HG02840 (cell line): ENCODE results near the gene KRT20.

Source experiments
- ATAC-seq: cut with Tn5 transposase; IDR thresholded peaks from one replicate; pipeline ENCODE4 v1.9.1; 2021; ENCODE audit warnings: mild to moderate bottlenecking, moderate library complexity, moderate number of reproducible peaks; ENCODE audit not compliant: unreplicated experiment, low FRiP score

KRT20 gene

GRCh38 chr17:40854175-40854814 is 30.7 kb downstream of the KRT20 start:
- ATAC-seq = no peak

DNA sequence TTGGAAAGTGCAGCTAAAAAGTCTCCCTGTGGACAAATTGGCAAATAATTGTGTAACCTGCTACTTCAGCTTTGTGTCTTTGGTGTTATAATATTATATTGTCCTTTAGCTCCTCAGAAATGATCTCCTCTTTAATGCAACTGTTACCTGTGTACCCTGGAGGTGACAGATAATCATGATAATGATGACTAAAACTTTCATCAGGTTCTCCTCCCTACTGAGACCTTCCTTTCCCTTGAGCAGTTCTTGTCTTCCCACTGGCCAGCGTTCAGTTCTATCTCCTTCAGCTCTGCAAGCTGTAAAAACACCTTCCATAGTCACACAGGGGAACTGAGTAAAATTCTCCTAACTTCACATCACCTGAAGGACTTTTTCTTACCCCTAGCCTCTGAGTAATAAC is 32.7 kb downstream of the KRT20 start:
- ATAC-seq = no peak

DNA sequence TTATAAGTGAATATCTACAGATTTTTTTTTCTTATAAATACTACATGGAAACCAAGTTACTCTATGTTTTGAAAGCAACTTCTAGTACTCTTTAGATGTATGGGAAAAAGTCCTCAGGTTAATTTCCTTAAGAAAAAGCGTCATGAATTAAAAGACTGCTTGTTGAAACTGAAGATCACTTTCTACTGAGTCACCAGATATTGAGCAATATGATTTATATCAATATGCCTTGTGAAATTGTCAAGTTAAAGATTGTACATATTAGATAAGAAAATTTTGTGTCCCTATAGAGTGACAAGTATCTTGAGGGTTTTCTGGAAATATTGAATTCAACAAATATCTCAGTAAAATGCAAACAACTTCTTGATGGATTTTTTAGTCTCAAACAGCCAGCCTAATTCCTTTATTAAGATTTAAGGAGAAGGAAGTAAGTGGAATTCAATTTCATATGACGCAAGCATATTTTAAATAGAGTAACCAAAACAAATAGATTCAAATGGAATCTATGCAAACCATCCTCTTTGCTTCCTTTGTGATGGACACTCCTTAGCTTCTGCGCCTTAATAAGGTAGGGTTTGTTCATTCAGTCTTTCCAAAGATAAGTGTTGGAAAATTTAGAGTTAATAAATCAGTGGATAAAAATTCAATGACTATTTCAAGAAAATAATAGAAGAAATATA is 34.6 kb downstream of the KRT20 start:
- ATAC-seq = no peak

DNA sequence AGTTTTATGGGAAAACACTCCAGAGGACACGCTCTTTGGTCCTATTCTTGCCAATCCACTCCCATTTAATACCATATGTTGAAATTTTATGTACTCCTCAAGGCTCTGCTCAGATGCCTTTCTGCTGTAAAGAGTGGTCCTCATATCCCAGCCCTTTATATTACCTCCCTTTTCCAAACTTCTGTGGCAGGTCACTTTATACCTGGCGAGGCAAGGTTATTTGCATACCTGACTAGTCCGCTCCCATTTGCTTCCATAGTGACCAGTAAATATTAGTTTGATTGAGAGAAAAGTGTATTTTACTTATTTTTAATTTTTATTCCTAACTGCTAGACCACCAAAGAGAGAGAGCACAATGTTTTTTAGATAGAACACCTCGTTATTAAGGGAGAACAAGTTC is 35.3 kb downstream of the KRT20 start:
- no peak for ATAC-seq

DNA sequence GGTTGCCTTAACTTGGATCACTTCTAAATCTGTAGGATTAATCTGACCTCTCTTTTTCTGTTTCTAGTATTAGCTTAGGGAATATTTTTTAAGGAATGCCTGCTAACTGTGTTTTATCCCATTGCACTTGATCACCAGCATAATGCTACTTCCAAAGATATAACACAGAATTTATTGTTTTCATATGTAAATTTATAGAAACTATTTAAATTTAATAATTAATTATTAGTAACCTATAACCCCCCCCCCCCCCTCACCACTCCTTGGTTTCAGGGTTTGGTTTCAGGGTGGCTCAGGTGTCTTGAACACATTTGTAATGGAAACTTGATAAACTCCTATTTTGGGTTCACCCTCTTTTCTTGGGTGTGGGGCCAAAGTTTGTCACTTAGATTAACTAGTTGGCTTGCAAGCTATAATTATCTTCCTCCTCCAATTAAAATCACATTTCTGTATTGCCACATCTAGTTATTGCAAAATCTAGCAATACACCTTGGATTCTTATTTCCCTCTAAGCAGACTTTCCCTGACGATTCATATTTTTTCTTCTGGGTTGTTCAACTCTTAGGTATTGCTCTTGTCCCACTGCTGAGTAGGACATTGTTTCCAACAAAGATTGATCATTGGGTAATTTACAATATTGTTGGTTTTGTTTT is 36.3 kb downstream of the KRT20 start:
- no peak for ATAC-seq

DNA sequence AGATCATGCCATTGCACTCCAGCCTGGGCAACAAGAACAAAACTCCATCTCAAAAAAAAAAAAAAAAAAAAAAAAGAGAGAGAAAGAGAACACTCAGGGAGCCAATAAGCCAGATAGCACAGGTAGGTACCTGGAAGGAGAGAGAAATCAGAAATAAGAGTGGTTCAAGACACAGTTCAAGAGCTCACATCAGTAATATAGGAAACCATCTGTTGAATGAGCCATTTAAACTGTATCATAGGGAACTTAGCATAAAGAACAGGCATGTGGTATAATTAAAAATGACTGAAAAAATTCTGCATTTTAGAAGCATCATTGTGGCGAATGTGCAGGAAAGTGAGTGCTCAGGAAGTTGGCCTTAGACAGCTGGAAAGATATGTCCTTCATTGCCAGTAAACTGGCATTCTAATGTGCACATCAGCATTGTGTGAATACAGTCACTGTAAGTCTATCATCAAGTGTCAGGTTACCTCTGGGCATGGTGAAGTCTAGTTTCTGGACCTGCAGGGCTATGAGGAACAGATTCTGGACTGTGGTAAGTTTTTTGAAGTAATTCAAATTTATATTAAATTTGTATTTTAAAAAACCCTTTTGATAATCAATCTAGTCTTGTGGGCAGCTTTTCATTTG is 38.4 kb downstream of the KRT20 start:
- ATAC-seq = no peak

GRCh38 chr17:40844671-40845107 is 40.4 kb downstream of the KRT20 start:
- ATAC-seq = no peak

DNA sequence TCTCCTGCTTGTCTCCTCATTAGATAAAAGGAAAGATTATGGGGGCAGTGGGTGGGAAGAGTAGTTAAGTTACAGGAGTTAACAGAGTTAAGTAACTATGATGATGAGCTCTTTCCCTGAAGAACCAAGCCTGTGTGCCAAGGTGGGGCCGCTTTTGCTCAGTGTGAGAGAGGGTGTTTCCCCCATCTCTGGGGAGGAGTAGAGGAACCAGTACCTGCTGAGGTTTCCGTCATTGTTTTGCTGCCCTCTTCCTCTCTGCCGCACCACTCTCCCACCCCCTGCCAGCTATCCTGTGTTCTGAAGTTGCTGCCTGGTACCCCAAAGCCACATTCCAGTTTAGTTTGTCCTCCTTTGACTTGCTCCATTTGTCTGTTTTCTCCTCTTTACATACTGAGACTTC is 41.8 kb downstream of the KRT20 start:
- ATAC-seq = no peak

DNA sequence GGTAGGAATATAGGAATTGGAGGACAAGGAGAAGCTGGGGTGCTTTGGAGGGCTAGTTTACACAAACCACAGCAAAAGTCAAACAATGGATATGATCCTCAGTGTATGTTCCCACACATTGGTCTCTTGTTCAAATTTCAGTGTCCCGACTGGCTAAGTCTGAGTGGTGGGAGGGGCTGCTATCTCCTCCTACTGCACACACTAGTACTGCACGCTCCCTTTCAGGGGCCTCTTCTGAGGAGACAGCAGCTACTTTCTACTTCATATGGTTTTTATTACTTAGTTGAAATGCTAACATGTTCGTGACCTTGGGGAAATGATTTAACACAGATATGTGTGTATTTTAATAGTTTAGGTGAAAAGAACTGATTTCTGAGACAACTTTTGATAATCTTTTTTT is 43.8 kb downstream of the KRT20 start:
- no peak for ATAC-seq

DNA sequence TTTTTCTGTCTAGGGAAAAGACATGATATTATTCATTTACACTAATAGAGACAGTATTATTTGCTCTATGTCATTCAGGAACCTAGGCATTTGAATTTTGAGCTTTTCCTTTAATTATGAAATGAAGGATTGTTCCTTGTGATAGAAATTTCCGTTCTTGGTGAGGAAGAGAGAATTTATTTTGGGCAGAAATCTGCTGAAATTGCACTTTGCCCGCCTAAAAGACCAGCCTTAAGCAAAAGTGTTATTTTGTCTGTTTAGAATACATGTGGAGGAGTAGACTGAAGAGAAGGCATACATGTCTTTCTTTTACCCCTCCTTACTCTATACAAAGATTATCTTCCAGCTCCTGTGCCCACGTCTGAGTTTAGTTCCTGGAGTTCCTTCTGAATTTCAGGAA is 45.8 kb downstream of the KRT20 start:
- no peak for ATAC-seq

DNA sequence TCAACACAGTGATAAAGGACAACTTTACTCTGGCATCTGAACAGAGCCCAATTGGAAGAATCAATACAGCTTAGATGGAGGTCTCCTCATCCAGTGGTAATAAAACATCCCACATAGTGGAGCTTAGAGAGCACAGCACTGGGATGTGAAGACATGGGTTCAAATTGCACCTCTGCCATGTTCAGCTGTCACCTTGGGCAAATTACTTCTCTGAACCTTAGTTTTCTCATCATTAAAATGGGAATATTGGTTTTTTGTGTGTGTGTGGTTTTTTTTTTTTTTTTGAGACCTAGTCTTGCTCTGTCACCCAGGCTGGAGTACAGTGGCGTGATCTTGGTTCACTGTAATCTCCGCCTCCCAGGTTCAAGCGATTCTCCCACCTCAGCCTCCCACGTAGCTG is 49.0 kb downstream of the KRT20 start:
- no peak for ATAC-seq

GRCh38 chr17:40833882-40834281 is 51.2 kb downstream of the KRT20 start:
- ATAC-seq = no peak

GRCh38 chr17:40832840-40833239 is 52.2 kb downstream of the KRT20 start:
- no peak for ATAC-seq

GRCh38 chr17:40830085-40830776 is 54.8 kb downstream of the KRT20 start:
- ATAC-seq = no peak

- ATAC-seq = no peak
Observed at GRCh38 chr17:40828454-40829044, 56.5 kb downstream of the KRT20 start.

DNA sequence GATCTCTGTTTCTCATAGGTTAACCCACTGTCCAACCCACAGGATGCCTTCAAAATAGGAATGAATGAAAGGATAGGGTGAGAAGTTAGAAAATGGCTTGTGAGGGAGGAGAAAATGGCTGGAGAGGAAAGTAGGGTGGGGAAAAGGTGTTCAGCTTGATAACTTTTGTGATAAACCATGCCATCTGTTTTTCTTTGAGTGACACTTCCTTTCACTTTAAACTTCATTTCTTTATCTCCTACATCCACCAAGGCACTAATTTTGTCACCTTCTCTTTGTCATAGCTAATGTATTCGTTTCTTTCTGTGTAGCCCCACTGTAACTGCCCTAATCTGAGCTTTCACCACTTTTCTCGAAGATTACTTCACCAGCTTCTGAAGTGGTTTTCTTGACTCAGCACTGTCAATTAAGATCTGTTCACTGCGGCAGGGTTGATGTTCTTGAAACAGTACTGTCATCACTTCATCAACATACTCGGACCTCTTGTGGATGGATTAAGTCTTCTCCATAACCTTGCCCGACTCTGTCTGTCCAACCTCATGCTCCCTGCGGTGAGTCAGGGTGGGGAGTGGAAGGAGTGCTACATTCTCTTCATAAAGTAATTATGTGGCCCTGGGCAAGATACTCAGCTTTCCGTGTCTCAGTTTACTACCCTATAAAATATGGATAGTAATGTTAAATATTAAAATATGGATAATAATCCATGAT is 57.1 kb downstream of the KRT20 start:
- no peak for ATAC-seq
